Frontal cortex (tissue), 4 donors: ENCODE results near the gene TMEM125. TPM values are rescaled to one million over a fixed set of nuclear protein-coding genes. Genes with fewer than 3 reads are reported as not detected.

Experiments
- DNase-seq, 2 donors: peaks; one replicate each; pipeline ENCODE4 v3.0.0; 2012; ENCODE audit warnings: low spot score in 2 of 2
- FAIRE-seq: peaks from 2 replicates; lab custom pipeline; 2012; peaks lifted over from hg19 to GRCh38; lab: Jason Lieb, UNC
- total RNA-seq: library from RNA; depleted of rRNA; stranded (reverse); fragments of >200 nt; gene quantifications from one replicate; pipeline ENCODE4 v1.2.3, GENCODE V29; 2014
- donor health status: control.
- donor health status: control.
- donor health status: control.

The TMEM125 gene
- total RNA-seq, 1 donor from 2014 or later, result 0.82 TPM

DNA sequence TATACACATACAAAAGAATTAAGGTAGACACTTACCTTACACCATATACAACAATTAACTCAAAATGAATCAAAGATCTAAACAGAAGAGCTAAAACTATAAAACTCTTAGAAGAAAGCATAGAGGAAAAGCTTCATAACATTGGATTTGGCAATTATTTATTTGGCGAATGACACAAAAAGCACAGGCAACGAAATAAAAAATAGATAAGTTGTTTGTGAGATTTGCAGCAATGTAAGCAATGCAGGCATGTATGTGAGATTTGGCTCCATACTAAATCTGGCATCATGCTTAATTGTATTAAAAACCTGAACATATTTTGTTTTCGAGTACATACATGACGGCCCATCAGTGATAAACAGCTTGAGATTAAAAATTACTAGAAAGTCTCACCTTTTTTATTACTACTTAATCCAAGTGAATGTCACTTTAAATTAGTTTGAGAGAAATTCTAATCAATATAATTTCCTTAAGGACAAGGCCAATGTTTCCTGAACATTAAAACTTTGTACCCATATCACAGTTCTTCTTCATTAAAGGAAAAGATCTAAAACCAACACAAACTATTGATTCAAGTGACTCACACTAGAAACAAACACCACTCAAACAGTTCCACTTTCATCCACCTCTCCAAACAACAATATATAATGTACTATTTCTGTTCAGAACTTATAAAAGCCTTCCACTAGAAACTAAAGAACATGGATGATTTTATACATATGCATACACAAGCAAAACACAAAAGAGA is 23.1 kb upstream of the TMEM125 start:
- FAIRE-seq, result no peak
- no peak for DNase-seq

DNA sequence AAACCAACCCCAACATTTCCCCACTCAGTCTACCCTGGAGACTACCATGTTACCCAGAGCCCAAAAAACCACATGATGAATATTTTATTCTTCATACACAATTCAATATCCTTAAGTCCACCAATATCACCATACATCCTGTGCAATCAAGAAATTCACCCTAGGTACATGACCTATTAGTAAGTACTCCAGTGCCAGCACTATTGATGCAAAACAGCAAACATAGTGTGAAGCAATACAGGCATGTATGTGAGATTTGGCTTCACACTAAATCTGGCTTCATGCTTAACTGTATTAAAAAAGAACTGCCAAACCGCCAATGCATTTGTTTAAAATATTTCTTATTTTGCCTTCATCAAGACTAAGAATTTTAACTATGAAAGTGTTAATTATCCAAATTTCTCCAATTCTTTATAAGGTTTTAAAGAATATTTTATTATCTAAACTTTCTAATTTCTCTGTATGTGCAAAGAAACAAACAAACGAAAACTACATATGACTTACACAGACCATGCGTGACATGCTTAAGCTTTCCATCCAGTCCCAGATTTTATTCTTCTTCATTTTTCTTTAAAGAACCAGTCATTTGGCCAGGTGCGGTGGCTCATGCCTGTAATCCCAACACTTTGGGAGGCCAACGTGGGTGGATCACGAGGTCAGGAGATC is 22.4 kb upstream of the TMEM125 start:
- FAIRE-seq, result no peak

DNA sequence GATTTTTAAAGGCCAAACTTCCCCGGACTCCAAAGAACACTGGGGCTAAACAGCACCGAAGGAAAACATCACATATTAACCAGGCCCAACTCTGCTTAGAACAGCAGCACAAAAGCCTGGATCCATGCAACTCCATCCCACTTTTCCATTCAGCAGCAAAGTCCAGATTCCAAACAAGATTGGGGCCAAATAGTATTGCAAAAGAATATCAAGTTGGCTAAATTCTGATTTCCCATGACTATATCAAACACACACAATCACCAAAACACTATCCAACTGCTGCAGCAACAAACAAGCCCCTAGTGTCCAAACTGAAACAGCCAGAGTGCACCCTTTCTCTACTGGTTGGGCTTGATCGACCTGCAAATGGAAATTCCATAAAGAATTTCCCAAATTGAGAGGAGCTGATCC is 19.4 kb upstream of the TMEM125 start:
- DNase-seq (no peak), FAIRE-seq (no peak)

More for the DNA sequence above, 22.4 kb upstream of the TMEM125 start:
- DNase-seq, result no peak

DNA sequence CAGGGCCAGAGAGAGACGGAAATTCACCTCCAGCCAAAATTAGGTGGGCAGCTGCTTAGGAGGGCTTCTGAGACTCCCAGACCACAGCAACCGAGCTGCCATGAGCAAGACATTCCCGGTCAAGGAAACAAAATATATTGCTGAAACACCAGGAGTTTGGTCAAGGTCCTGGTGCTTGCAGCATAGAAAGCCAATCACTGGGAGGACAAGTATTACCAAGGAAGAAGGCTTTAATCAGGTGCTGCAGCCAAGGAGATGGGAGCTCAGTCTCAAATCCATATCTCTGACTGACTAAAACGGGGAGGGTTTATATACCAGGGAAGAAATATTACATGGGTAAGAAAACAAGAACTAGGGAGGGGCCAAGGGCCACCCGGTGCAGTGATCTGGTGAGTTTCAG is 18.8 kb upstream of the TMEM125 start:
- no peak for DNase-seq
- no peak for FAIRE-seq

DNA sequence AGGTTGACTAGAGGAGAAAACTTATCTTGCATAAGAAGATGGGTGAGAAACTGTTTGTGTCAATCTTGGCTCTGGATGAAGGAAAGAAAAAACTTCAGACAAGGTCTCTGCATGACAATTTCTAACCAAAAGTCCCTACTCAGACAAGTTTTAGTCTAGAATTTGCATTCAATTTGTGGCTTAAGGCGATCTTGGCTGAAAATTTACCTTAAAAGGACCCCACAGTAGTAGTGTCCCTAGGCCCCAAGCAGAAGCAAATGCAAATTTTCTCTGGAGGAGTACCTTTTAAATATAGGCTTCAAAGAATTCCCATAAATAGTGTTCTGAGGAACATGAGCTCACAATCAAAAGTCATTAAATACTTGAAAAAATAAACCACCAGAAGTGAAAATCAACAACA is 17.6 kb upstream of the TMEM125 start:
- DNase-seq (no peak), FAIRE-seq (no peak)

DNA sequence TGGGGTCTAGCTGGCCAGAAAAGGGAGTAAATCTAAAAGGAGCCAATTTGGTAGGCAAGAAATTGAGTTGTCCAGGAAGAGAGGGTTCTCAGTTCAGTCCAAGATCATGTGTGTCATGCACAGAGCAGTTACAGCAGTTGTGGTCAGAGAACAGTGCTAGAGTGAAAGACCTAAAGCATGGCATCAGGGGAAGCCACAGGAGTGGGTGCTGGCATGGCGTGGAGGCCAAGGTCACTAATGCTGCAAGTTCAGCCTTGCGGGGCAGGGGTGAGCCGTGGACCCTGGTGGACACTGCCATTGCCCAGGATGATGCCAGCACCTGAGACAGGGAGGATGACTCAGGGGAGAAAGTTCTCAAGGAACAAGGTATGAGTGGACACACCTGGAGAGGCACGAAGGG is 16.6 kb upstream of the TMEM125 start:
- DNase-seq, result no peak
- no peak for FAIRE-seq

DNA sequence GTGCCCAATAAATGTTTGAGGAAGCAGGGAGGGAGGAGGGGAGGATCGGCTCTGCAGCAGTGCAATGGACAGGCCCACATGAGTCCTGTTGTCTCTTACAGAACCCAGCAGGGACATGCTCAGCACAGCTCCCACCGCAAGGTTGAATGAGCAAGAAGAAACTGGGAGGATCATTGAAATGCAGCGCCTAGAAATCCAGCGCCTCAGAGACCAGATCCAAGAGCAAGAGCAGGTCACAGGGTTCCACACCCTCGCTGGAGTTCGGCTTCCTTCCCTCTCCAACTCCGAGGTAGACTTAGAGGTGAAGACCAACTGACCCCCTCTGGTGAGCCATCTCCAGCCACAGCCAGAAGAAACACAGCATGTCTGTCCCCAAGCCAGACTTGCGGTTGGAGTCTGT is 15.9 kb upstream of the TMEM125 start:
- DNase-seq (no peak), FAIRE-seq (no peak)

DNA sequence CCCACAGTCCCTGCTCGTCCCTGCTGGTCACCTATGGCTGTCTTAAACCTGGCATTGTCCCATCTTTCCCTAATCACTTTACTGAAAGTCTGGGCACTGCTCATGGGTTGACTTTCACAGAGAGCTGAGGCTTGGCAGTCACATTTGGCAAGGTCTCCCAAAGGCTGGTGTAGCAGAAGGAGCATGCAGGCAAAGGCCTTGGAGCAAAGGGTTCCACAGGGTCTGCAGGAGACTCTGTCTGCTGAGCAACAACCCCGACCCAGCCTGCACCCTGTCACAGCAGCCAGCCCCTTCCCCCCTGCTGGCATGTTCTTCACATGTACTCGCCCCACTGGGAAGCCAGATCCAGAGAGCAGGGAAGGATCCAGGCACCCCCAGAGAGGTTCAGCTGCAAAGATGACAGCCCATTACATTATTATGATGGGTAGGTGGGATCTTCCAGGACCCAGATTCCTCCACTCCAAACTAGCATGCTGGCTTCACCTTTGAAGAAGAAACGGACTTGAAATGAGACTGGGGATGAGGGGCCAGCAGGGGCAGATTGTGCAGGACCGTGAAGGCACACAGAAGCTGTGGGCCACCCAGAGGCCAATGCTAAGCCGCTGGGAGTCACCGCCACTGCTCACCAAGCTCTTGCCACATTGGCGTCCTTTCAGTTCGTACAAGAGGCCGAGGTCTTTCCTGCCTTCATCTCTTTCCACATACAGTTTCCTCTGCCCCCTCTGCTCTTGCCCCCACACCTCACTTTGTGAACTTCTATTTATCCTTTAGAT is 14.2 kb upstream of the TMEM125 start:
- no peak for FAIRE-seq

DNA sequence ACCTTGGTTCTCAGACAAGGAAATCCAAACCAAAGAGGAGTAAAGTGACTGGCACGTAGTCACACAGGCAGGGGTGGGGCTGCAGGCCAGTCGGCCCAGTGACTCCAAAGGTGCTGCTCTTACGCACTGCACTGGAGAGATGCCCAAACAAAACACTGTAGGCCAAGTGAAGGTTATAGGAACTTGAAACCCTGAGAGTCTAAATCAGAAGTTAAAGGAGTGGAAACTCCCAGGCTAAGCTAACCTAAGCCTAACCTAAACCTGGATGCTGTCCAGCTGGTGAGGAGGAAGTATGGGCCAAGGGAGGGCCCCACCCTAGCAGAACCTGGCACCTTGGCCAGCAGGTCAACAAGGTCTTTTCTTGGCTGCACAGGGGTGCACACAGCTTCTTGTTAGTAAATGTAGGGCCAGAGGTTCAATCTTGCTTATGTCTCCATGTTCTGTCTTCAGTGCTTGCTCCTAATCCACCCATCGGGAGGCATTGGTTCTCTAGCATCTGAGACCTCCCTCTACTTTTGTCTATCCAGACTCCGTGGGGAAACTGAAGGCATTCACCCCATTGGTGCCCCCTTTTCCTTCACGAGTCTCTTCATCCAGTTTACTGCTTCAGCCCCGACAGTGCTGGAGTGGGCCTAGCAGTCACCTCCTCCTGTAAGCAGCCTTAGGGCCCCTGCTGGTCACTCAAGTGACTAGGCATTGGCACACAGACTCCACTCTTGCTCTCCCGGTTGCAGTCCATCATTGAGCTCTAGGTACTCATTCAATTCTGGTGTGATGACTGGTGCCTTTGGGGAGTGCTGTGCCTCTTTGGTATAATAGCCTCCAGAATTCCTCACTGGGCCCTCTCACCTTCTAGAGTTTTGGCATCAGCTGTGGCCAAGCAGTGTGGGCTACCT is 12.9 kb upstream of the TMEM125 start:
- FAIRE-seq (no peak), DNase-seq (no peak)

More for the DNA sequence above, 14.2 kb upstream of the TMEM125 start:
- no peak for DNase-seq

DNA sequence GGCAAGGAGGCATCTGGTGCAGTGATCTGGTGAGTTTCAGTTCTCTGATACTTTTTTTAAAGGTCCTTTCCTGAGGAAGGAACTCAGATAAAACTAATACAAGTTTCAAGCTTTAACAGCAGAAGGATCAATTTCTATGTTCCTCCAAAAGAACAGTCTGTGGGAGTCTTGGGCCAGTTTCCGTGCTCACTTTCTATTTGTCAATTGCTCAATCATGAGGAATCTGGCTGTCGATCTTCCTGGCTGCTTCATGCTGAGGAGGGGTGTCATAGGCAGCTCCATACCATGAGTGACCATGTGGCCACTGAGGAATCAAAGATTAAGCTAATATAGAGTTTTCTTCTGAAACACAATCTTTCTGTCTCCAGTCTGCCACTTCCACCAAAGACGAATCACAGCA is 11.4 kb upstream of the TMEM125 start:
- DNase-seq (no peak), FAIRE-seq (no peak)

DNA sequence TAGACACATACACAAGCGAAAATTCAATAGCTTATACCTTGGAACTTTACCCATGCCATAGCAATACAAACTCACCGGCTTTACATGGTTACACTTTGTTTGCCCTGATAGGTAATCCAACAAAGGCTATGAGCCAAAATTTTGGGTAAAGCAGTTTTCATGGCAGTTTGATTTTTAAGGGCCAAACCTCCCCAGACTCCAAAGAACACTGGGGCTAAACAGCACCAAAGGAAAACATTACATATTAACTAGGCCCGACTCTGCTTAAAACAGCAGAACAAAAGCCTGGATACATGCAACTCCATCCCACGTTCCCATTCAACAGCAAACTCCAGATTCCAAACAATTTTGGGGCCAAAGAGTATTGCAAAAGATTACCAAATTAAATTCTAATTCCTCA is 4.4 kb upstream of the TMEM125 start:
- no peak for FAIRE-seq

DNA sequence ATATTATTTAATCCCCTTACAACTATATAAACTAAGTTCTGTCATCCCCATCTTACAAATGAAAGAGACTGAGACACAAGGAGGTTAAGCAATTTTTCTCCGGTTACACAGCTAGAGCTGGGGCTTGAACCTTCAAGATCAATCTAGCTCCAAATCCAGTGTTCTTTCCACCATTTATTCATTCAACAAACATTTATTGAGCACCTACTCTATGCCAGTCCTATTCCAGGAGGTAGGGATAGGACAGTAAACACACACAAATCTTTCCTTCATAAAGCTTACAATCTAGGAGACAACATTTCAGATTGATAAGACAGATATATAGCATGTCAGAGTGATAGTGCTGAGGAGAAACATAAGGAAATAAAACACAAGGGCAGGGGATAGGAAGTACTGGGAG is 2.9 kb upstream of the TMEM125 start:
- no peak for FAIRE-seq
- DNase-seq, result no peak

More for the DNA sequence above, 4.4 kb upstream of the TMEM125 start:
- DNase-seq, result no peak

DNA sequence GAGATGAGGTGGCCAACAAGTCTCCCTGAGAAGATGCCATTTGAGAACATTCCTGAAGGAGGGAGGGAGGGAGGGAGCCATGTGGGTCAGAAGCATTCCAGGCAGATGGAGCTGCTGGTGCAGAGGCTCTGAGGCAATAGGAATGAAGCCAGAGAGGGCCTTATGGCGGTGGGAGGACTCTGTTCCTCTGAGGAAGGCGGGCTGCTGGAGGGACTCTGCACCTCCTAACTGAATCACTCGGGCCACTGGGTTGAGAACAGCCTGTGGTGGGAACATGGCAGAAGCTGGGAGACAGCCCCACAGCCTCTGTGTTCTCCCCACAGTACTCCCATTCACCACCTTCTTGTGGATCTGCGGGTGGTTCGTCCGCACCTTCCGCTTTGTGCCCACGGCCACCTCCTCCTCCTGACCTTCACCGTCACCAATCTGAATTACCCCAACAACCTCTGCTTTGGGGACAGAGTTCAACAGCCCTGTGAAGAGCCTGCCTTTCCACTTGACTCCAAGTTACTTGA is 2.4 kb upstream of the TMEM125 start:
- DNase-seq, result no peak
- no peak for FAIRE-seq

DNA sequence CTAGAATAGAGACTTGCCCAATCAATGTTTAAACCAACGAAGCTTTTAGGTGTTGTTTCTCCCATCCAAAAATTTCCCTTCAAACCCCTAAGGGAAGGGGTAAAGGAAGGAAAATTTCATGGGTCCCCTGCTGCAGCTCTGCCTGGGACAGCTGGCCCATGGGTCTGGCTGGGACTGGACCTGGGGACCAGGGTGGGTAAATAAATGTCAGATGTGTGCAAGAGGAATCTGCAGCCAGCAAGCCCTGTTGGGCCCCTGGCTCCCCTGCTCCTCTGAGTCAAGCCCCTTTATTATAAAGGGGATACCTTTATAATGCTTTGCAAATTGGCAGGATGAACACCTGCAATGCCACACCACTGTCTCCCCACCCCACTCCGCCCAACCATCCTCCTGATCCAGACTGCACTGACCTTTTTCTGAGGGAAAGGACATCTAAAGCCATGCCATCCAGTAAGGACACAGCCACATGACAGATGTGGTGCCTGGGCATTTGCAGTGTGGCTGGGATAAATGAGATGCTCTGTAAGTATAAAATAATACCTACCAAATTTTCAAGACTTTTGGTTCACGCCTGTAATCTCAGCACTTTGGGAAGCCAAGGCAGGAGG is 1.9 kb upstream of the TMEM125 start:
- DNase-seq (no peak), FAIRE-seq (no peak)

DNA sequence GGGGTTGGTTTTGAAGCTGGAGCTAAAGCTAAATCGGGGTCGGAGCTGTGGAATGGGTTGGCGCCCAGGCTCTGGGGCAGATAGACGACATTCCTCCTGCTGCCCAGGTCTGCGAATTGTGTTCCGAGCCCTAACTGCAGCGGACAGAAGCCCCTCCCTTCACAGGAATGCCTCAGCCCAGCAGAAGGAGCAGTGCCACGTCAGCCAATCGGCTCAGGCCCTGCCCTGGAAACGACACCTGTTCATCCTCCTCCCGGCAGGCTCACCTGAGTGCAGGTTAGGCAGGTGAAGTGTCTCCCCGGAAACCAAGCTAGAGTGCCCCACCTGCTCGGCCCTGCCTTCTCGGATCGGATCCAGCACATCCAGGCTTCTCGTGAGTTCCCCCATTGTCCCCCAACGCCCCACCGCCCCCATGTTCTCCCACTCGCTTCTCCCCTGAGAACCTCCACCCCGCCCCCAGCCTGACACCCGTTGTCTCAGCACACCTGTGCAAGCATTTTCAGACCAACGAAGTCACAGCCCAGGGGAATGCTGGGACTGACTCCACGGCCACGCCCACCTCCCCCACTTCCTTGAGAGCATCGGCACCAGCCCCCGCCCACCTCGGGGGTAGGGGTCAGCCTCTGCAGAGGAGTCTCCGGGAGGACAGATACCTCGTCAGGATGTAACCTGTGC is 775 bp downstream of the TMEM125 start:
- FAIRE-seq, result no peak
- no peak for DNase-seq

DNA sequence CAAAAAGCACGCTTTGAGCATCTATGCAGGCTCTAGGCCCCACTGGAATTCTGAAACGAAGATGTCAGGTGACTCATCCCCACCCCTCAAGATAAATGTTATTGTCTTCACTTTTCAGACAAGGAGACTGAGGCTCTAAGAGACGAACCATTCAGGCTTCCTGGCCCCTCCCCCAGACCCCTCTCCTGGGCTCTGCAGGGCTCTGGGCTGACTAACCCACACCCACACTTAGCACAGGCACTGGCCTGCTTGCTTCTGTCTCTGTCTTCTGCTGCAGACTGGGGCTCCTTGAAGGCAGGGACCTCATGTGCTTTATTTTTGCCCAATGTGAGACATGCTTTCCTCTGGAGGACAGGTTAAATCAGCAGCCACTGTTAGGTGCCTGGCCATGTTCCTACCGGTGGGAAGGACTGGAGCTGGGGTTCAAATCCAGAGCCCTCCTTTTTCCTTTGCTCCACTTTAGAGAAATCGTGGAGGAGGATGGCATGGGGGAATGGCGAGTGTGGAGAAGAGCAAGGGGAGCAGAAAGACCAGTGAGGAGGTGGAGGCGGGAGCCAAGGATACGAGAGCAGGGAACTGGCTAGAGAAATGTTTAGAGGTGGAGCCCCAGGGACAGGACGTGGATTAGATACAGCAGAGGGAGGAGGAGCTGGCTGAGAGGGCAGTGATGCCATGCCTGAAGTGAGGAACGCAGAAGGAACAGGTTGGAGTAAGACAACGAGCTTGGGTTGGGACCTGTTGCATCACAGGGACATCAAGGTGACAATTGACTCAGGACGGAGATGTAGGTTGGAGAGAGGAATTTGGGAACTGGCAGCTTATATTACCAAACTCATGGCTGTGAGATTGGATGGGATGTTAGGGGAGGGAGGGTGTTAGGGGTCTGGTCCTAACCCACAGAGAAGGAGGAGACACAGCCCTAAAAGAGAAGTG is 1.7 kb downstream of the TMEM125 start:
- DNase-seq (no peak), FAIRE-seq (no peak)

DNA sequence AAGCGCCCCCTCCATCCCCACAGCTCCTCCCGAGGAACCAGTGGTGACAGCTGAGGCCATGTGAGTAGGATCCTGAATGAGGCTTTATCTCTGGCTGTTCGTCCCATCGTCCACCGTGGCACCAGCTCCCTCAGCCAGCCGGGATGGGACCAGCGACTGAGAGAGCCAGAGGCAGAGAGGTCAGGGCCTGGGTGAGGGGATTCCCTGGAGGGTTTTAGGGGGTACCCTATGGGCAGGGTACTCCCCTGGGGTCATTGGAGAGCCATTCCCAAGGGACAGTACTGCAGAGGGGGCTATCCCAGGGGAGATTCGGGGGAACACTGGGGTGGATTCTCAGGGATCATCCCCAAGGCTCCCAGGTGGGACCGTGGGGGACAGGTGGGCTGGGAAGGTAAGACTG is 2.4 kb downstream of the TMEM125 start:
- DNase-seq (peak; percentile 61 to 76), FAIRE-seq (no peak)
